CD4-positive, alpha-beta T cell treated with Interferon alpha-2 for 1 hour (primary cell): ENCODE results near the gene DGKQ.
"Not testable (repeated sequence)": the region's sequence is repeated elsewhere in the genome, so short reads cannot be mapped to it uniquely, and the experiment has no call there.

Experiments used
- DNase-seq, 2 donors: peaks; one replicate each; pipeline ENCODE4 v3.0.0-alpha.2; 2020 to 2022

The DGKQ gene

GRCh38 chr4:1009542-1010394 is 36.4 kb upstream of the DGKQ start:
- DNase-seq = peak; percentile 54 to 78

GRCh38 chr4:1008840-1009541 is 35.6 kb upstream of the DGKQ start:
- DNase-seq = peak in 1 of 2 donors; percentile 50

GRCh38 chr4:1006856-1007255 is 33.5 kb upstream of the DGKQ start:
- DNase-seq = no peak

GRCh38 chr4:1004557-1005485 is 31.5 kb upstream of the DGKQ start:
- no peak for DNase-seq

- no peak for DNase-seq
These were observed 30.7 kb upstream of the DGKQ start for GRCh38 chr4:1004071-1004418.

- DNase-seq = no peak
These were observed 30.1 kb upstream of the DGKQ start for GRCh38 chr4:1003271-1004070.

GRCh38 chr4:1002631-1003251 is 29.4 kb upstream of the DGKQ start:
- no peak for DNase-seq

- DNase-seq = no peak
These were observed 28.8 kb upstream of the DGKQ start for GRCh38 chr4:1002131-1002630.

- no peak for DNase-seq
These were observed 28.3 kb upstream of the DGKQ start for GRCh38 chr4:1001561-1002130.

- no peak for DNase-seq
These were observed 27.4 kb upstream of the DGKQ start for GRCh38 chr4:1000686-1001260.

- DNase-seq = no peak
These were observed 26.6 kb upstream of the DGKQ start for GRCh38 chr4:999882-1000425.

- not testable (repeated sequence) for DNase-seq
These were observed 26.0 kb upstream of the DGKQ start for GRCh38 chr4:999240-999863.

- DNase-seq = no peak
These were observed 24.8 kb upstream of the DGKQ start for GRCh38 chr4:998096-998691.

GRCh38 chr4:997375-998071 is 24.2 kb upstream of the DGKQ start:
- DNase-seq = no peak

GRCh38 chr4:996997-997374 is 23.6 kb upstream of the DGKQ start:
- no peak for DNase-seq

- no peak for DNase-seq
These were observed 22.9 kb upstream of the DGKQ start for GRCh38 chr4:996030-996996.

GRCh38 chr4:995311-996026 is 22.1 kb upstream of the DGKQ start:
- DNase-seq = no peak
